ENCODE results near the gene CCDC51. TPM values are rescaled to one million over a fixed set of nuclear protein-coding genes. Genes with fewer than 3 reads are reported as not detected.

Gene CCDC51
- total RNA-seq, 1 experiment from 2014 or later = 31.9 TPM

DNA sequence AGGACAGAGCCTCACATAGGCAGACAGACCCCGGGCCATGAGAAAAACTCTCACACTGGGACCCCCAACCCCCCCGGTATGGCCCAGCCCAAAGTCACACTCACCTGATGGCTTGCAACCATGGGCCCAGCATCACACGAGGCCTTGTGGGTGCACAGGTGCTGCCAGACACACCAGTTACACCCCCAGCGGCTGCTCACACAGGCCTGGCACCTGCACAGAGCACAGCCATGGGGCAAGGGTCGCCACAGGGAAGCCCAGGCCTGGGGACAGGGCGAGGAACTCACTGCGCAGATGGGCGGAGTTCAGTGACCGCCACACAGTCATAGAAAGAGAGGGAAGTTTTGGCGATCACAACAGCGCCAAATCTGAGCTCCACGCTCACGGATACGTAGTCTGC, 19.4 kb downstream of the CCDC51 start:
- Mint-ChIP-seq H3K4me1 (ENCODE audit: insufficient read depth, unreplicated experiment) (peaks cover 17% of the 10 kb centered on the region), H3K4me3 (ENCODE audit: unreplicated experiment) (no peak overlapping the region), H3K27ac (ENCODE audit: low read depth, unreplicated experiment) (no peak overlapping the region), H3K27me3 (ENCODE audit: insufficient read depth, unreplicated experiment) (no peaks in the 10 kb centered on the region), H3K36me3 (ENCODE audit: insufficient read depth, unreplicated experiment) (peaks cover 73% of the 10 kb centered on the region), H3K9me3 (ENCODE audit: unreplicated experiment) (no peaks in the 10 kb centered on the region)
- TF ChIP-seq, protein P1, sequence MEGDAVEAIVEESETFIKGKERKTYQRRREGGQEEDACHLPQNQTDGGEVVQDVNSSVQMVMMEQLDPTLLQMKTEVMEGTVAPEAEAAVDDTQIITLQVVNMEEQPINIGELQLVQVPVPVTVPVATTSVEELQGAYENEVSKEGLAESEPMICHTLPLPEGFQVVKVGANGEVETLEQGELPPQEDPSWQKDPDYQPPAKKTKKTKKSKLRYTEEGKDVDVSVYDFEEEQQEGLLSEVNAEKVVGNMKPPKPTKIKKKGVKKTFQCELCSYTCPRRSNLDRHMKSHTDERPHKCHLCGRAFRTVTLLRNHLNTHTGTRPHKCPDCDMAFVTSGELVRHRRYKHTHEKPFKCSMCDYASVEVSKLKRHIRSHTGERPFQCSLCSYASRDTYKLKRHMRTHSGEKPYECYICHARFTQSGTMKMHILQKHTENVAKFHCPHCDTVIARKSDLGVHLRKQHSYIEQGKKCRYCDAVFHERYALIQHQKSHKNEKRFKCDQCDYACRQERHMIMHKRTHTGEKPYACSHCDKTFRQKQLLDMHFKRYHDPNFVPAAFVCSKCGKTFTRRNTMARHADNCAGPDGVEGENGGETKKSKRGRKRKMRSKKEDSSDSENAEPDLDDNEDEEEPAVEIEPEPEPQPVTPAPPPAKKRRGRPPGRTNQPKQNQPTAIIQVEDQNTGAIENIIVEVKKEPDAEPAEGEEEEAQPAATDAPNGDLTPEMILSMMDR (IDR thresholded peaks at IDR 0.05; ENCODE audit: unreplicated experiment) = no peak
- no TSS peak for BruUV-seq (replicated peaks)
- CTCF ChIA-PET = interaction anchor here (7.6 to 22.6 kb wide), 2 partner anchors 15 to 16 kb away, joined by 81 to 647 read pairs; partner anchors contain the start of genes CCDC51 and TMA7
- POLR2A ChIA-PET = interaction anchor here (0.6 to 20.2 kb wide), 3 partner anchors 12 to 1065 kb away, joined by 3 to 749 read pairs (median 29); no protein-coding TSS in a partner anchor
- no peak for DNase-seq (ENCODE audit: unreplicated experiment)
- intact Hi-C loops (cut with micrococcal nuclease) = no loop called here

DNA sequence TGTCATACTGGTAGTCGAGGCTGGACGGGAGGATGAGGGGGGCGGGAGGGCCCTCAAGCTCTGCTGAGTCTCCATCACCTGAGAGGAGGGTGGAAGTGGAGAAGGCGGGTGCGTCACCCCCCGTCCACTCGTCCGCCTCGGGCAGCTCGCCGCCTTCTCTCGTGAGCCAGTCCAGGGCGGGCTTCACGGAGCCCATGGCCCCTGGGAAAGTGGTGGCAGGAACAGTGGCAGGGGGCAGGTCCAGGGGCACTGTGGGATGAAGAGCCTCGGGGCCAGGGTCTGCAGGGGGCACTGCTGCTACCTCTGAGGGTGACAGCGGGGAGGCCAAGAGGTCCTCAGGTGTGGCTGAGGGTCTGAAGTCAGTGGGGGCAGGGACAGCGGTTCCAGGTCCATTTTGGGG, 20.3 kb downstream of the CCDC51 start:
- intact Hi-C loops (cut with micrococcal nuclease) = no loop called here
- TF ChIP-seq, protein P1 (IDR thresholded peaks at IDR 0.05; ENCODE audit: unreplicated experiment) = no peak
- Mint-ChIP-seq H3K9me3 (ENCODE audit: unreplicated experiment) (no peaks in the 10 kb centered on the region), H3K4me1 (ENCODE audit: insufficient read depth, unreplicated experiment) (peaks cover 10% of the 10 kb centered on the region), H3K36me3 (ENCODE audit: insufficient read depth, unreplicated experiment) (peaks cover 76% of the 10 kb centered on the region), H3K27ac (ENCODE audit: low read depth, unreplicated experiment) (no peak overlapping the region), H3K27me3 (ENCODE audit: insufficient read depth, unreplicated experiment) (no peaks in the 10 kb centered on the region), H3K4me3 (ENCODE audit: unreplicated experiment) (no peak overlapping the region)
- CTCF ChIA-PET = interaction anchor here (0.6 to 22.6 kb wide), 3 partner anchors 17 to 61 kb away, joined by 3 to 647 read pairs (median 5); partner anchors contain the start of genes CCDC51 and TMA7
- POLR2A ChIA-PET = interaction anchor here (0.5 to 22.1 kb wide), 3 partner anchors 9 to 1010 kb away, joined by 3 to 749 read pairs (median 749); partner anchors contain the start of genes NICN1 and PLXNB1
- DNase-seq (ENCODE audit: unreplicated experiment) = no peak
- BruUV-seq (replicated peaks) = no TSS peak

DNA sequence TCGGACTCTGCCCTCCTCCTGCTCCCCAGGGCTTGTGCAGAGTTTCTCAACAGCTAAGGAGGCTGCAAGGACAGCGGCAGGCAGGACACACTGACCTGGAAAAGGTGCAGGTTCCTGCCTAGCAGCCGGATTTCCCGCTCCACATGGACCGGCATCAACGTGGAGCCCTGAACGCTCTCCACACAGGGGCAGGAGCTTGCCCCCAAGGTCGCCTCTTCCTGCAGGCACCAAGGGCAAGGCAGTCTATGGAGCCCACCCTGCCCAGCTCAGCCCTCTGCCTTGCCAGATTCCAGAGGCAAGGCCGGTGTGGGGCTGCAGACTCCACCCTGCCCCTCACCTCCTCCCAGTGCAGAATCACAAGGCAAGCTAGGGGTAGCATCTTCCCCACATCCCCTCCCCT, 20.8 kb downstream of the CCDC51 start:
- intact Hi-C loops (cut with micrococcal nuclease) = no loop called here
- H3K4me1 Mint-ChIP-seq (ENCODE audit: insufficient read depth, unreplicated experiment) = peaks cover 10% of the 10 kb centered on the region
- no TSS peak for BruUV-seq (replicated peaks)
- CTCF ChIA-PET = interaction anchor here (1.1 to 22.6 kb wide), 4 partner anchors 17 to 130 kb away, joined by 3 to 647 read pairs (median 4); partner anchors contain the start of genes CCDC51 and TMA7
- TF ChIP-seq, protein P1 (IDR thresholded peaks at IDR 0.05; ENCODE audit: unreplicated experiment) = no peak
- peaks cover 79% of the 10 kb centered on the region for H3K36me3 Mint-ChIP-seq (ENCODE audit: insufficient read depth, unreplicated experiment)
- no peaks in the 10 kb centered on the region for H3K27me3 Mint-ChIP-seq (ENCODE audit: insufficient read depth, unreplicated experiment)
- POLR2A ChIA-PET = interaction anchor here (0.5 to 22.1 kb wide), 3 partner anchors 9 to 1010 kb away, joined by 3 to 749 read pairs (median 749); partner anchors contain the start of genes NICN1 and PLXNB1
- no peak for DNase-seq (ENCODE audit: unreplicated experiment)
- no peaks in the 10 kb centered on the region for H3K9me3 Mint-ChIP-seq (ENCODE audit: unreplicated experiment)
- H3K4me3 Mint-ChIP-seq (ENCODE audit: unreplicated experiment) = no peak overlapping the region
- H3K27ac Mint-ChIP-seq (ENCODE audit: low read depth, unreplicated experiment) = no peak overlapping the region

DNA sequence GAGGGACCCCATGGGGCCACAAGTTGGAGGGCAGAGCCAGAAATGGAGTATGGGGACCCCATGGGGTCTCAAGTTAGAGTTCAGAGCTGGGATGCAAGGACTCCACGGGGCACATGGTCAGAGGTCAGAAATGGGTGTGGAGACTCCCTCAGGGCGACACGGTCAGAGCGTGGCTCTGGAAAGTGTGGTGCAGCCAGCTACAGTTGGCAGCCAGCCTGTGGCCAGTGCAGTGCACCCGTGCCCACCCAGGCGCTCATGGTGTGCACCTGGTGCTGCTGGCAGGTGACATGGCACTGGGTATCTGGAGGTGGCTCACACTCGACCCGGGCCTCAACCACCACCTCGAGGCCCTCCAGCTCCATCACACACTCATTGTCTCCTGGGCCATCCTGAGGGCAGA, 21.3 kb downstream of the CCDC51 start:
- Mint-ChIP-seq H3K27ac (ENCODE audit: low read depth, unreplicated experiment) (no peak overlapping the region), H3K4me1 (ENCODE audit: insufficient read depth, unreplicated experiment) (peaks cover 13% of the 10 kb centered on the region), H3K36me3 (ENCODE audit: insufficient read depth, unreplicated experiment) (peaks cover 84% of the 10 kb centered on the region), H3K4me3 (ENCODE audit: unreplicated experiment) (no peak overlapping the region), H3K9me3 (ENCODE audit: unreplicated experiment) (no peaks in the 10 kb centered on the region), H3K27me3 (ENCODE audit: insufficient read depth, unreplicated experiment) (no peaks in the 10 kb centered on the region)
- TF ChIP-seq, protein P1 (IDR thresholded peaks at IDR 0.05; ENCODE audit: unreplicated experiment) = no peak
- BruUV-seq (replicated peaks) = no TSS peak
- ChIA-PET POLR2A (interaction anchor here (20.2 to 22.1 kb wide), 2 partner anchors 10 kb away, joined by 749 read pairs; partner anchors contain the start of gene PLXNB1), CTCF (interaction anchor here (1.1 to 22.6 kb wide), 4 partner anchors 17 to 131 kb away, joined by 3 to 647 read pairs (median 4); partner anchors contain the start of genes CCDC51 and TMA7)
- no peak for DNase-seq (ENCODE audit: unreplicated experiment)
- intact Hi-C loops (cut with micrococcal nuclease) = no loop called here

All from MCF 10A (cell line).